Activated CD8-positive, alpha-beta memory T cell treated with anti-CD3 and anti-CD28 coated beads for 1 hour (primary cell): Measurements from ENCODE around the gene DNASE1L1.

ENCODE experiments used
- DNase-seq, 2 donors: peaks; one replicate each; pipeline ENCODE4 v3.0.0-alpha.2; 2020; ENCODE audit warnings: low read depth in 1 of 2; ENCODE audit errors: extremely low read depth in 1 of 2

The DNASE1L1 gene

DNA sequence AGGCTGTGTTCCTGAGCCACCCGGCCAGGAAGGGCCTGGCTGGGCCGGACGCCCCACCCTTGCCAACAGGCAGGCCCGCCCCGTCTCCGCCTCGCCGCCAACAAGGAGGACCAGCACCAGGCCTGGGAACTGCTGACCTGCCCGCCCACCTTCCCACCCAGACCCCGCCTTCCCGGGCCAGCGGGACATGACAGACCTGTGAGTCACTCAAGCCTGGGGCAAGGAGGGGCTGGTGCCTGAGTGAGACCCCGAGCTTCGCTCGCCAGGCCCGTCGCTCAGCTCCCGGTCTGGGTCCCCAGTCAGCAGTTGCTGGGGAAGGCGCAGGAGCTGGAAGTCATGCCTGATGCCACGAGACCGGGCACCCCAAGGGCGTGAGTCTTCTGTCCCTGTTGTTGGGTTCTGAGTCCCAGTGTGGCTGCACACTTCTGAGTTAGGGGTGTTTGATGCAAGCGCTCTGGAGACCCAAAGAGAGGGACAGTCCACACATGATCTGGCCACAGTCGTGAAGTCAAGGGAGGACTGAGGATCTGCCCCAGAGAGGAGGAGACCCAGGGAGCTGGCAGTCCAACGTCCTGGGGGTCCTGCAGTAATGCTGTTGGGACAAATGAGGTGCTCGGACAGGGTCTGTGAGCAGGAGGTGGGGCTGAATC is at the start of gene DNASE1L1:
Gene DNASE1L1 (minus strand): TSS at position 33 of the 650 bp plus-strand sequence. CDS start 3,686 bp downstream, outside the sequence.
- no peak for DNase-seq

- DNase-seq = peak in 1 of 2 donors; percentile 63
Observed at GRCh38 chrX:154458116-154458953, 49.3 kb upstream of the DNASE1L1 start, which contains the start of gene PLXNA3. PLXNA3 (plus strand) TSS chrX:154458281; CDS start chrX:154460184, 1,903 bp downstream.

- DNase-seq = peak in 1 of 2 donors; percentile 44
Observed at GRCh38 chrX:154457491-154458115, 48.5 kb upstream of the DNASE1L1 start.

DNA sequence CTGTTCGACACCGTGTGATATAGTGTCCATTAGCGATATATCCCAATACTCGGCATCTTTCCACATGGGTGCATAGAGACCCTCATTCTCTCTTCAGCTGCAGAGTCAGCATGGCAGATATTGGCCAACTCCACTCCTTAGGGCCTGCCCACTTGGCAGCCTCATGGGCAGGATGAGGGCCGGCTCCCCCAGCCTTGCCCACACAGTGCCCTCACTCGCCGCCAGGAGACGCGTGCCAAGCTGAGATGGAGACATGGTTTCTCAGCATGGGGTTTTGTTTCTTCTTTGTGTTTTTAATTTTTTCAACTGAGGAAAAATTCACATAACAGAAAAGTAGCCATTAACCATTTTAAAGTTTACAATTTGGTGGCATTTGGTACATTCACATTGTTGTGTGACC is 43.8 kb upstream of the DNASE1L1 start:
- DNase-seq = no peak

- DNase-seq = no peak
Observed at GRCh38 chrX:154450312-154450711, 41.3 kb upstream of the DNASE1L1 start.

- no peak for DNase-seq
Observed at GRCh38 chrX:154449618-154450017, 40.6 kb upstream of the DNASE1L1 start.

DNA sequence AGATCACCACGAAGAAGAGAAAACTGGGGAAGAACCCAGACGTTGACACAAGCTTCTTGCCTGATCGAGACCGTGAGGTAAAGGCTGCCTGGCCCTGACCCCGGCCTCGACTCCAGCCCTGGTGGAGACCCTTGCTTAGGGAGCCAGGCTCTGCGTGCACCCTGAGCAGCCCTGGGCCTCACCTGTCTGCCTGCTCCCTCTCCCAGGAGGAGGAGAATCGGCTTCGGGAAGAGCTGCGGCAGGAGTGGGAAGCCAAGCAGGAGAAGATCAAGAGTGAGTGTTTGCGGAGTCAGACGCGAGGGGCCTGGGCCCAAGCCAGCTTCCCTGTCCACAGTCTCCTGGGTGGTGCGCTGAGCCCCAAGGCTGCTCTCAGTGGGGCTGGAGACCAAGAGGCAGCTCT is 39.4 kb upstream of the DNASE1L1 start:
- no peak for DNase-seq

GRCh38 chrX:154446430-154446829 is 37.4 kb upstream of the DNASE1L1 start:
- no peak for DNase-seq

DNA sequence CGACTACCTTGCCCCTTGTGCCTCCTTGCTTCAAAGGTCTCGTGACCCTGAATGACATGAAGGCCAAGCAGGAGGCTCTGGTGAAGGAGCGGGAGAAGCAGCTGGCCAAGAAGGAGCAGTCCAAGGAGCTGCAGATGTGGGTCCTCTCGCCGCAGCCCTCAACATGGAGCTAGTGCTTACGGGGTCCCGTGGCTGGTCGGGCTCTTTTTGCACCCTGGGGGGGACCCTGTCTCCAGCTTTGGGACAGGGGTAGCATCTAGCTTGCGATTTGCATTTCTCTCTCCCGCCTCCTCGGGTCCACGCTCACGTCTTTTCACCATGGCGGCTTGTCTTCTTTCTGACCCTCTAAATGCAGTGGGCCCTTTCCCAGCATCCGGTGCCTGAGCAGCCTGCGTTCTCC is 36.7 kb upstream of the DNASE1L1 start:
- no peak for DNase-seq

DNA sequence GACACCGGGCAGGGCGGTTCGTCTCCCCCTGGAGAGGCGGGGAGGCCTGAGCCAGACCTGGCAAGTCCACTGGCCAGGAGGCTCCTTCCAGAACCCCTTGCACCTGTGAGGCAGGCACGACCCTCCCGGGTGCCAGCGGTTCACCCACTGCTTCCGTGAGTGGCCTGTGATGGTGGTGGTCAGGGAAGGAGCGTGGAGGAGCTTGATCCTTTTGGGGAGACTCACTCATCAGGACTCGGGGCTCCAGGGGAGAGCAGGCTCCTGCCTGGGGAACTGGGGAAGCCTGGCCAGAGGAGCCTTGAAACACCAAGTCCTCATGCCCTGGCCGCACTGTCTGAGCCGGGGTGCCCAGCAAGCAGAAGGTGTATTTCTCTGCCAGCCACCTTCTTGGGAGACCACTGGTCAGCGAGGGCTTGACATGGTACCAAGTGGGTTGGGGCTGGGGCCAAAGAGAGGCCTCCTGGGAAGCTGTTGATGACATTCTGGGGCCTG is 35.7 kb upstream of the DNASE1L1 start:
- no peak for DNase-seq

GRCh38 chrX:154443992-154444754 is 35.1 kb upstream of the DNASE1L1 start, which contains the start of gene FAM50A:
FAM50A (plus strand) TSS chrX:154444141; CDS start chrX:154444236, 95 bp downstream.
- peak in 1 of 2 donors; percentile 50 for DNase-seq

DNA sequence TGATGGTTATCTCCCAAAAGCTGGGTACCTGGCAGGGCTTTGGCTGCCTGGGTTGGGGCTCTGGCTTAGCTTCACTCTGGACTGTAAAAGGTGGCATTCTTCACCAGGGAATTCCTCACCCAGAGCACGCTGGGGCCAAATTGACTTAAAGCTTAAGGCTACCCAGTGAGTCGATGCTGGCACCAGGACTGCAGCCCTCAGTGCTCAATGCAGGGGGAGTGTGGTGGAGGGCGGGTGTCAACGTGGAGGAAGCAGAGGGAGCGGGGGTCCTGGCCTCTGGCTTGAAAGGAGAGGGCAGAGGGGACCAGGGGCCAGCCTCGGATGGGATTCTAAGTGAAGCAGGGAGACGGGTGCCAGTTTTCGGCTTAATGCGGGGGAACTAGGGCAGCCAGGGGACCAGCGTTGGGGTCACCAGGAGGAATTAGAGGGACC is 34.4 kb upstream of the DNASE1L1 start:
- DNase-seq = no peak

DNA sequence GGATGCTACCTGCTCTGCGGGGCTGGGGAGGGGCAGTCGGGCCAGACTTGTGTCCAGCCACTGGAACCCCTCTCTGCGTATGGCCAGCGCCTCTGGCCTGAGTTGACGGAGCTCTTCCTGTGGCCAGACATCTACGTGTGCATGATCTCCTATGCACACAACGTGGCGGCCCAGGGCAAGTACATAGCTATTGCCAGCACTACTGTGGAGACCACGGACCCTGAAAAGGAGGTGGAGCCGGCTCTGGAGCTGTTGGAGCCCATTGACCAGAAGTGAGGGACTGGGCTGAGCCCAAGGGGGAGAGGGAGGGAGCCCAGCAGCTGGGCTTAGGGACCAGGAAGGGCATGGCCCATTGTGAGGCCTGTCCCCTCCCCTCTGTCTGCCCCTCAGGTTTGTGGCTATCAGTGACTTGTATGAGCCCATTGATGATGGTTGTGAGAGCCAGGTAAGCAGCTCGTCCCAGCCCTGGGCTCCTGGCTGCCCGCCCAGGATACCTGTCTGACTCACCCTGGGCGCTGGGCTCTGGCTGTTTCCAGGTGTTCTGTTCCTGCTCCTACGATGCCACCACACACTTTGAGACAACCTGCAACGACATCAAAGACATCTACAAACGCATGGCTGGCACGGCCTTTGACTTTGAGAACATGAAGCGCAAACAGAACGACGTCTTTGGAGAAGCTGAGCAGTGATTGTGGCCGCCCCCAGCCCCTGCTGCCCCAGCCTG is 33.1 kb upstream of the DNASE1L1 start:
- DNase-seq = no peak

DNA sequence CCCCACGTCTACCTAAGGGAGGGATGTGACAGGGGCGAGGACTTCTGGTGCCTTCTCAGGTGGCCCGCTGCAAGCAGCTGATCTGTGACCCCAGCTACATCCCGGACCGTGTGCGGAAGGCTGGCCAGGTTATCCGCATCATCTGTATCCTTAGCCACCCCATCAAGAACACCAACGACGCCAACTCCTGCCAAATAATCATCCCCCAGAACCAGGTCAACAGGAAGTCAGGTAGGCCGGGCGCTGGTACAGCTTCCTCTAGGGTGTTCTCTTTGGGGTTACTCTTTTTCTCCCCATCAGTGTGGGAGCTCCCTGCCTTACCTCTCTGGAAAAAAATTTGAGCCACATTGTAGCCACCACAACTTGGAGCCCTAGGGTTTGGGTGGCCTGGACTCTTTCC is 32.5 kb upstream of the DNASE1L1 start:
- no peak for DNase-seq

- DNase-seq = no peak
Observed at GRCh38 chrX:154440623-154441357, 31.7 kb upstream of the DNASE1L1 start.

DNA sequence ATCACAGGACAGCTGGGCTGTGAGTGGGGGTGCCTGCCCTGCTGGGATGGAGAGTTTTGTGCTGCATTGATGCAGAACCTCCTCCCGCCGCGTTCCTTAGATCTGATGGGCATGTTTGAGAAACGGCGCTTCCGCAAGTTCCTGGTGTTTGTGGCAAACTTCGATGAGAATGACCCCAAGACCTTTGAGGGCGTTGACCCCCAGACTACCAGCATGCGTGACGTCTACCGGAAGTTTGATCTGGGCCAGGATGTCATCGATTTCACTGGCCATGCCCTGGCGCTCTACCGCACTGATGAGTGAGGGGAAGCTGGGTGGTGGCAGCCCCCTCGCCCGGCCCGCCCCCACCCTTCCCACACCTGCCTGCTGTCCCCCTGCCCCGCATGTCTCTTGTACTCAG is 30.8 kb upstream of the DNASE1L1 start:
- no peak for DNase-seq

GRCh38 chrX:154437971-154438893 is 29.2 kb upstream of the DNASE1L1 start:
- DNase-seq = no peak
